Measurements from ENCODE around the gene LMLN.

DNA sequence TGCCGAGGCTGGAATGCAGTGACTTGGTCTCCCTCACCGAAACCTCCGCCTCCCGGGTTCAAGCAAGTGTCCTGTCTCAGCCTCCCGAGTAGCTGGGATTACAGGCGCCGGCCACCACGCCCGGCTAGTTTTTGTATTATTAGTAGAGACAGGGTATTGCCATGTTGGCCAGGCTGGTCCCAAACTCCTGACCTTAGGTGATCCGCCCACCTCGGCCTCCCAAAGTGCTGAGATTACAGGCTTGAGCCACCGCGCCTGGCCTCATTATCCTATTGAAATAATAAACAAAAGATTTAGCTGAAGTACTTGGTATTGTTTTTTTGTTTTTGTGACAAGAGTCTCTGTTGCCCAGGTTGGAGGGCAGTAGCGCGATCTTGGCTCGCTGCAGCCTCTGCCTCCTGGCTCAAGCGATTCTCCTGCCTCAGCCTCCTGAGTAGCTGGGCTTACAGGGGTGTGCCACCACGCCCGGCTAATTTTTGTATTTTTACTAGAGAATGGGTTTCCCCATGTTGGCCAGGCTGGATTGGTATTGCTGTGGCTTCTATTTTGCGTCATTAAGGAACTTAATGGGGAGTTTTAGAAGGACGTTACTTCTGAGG is 8.5 kb upstream of the LMLN start:
- TF ChIP-seq ZNF302 (CRISPR knock-in tag; IDR thresholded peaks at IDR 0.05) = no peak
- TF ChIP-seq, protein P1, sequence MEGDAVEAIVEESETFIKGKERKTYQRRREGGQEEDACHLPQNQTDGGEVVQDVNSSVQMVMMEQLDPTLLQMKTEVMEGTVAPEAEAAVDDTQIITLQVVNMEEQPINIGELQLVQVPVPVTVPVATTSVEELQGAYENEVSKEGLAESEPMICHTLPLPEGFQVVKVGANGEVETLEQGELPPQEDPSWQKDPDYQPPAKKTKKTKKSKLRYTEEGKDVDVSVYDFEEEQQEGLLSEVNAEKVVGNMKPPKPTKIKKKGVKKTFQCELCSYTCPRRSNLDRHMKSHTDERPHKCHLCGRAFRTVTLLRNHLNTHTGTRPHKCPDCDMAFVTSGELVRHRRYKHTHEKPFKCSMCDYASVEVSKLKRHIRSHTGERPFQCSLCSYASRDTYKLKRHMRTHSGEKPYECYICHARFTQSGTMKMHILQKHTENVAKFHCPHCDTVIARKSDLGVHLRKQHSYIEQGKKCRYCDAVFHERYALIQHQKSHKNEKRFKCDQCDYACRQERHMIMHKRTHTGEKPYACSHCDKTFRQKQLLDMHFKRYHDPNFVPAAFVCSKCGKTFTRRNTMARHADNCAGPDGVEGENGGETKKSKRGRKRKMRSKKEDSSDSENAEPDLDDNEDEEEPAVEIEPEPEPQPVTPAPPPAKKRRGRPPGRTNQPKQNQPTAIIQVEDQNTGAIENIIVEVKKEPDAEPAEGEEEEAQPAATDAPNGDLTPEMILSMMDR (IDR thresholded peaks at IDR 0.05) = no peak

Data from A549 (cell line).